Epithelial cell of esophagus (primary cell): ENCODE data around the gene CMTR1.

Experiments
- DNase-seq: peaks from one replicate; pipeline ENCODE4 v3.0.0; 2010; ENCODE audit warnings: low read depth
- H3K4me3 ChIP-seq: 2 replicates; pipeline ENCODE4 v1.5.1; 2011; ENCODE audit warnings: mild to moderate bottlenecking, low read length, control low read depth
- CTCF ChIP-seq: IDR thresholded peaks from 2 replicates; pipeline ENCODE4 v1.5.1; 2011; ENCODE audit warnings: low read depth, mild to moderate bottlenecking, low read length, control low read depth, inconsistent platforms; ENCODE audit not compliant: insufficient read depth; ENCODE audit errors: missing control alignments

CMTR1 gene

DNA sequence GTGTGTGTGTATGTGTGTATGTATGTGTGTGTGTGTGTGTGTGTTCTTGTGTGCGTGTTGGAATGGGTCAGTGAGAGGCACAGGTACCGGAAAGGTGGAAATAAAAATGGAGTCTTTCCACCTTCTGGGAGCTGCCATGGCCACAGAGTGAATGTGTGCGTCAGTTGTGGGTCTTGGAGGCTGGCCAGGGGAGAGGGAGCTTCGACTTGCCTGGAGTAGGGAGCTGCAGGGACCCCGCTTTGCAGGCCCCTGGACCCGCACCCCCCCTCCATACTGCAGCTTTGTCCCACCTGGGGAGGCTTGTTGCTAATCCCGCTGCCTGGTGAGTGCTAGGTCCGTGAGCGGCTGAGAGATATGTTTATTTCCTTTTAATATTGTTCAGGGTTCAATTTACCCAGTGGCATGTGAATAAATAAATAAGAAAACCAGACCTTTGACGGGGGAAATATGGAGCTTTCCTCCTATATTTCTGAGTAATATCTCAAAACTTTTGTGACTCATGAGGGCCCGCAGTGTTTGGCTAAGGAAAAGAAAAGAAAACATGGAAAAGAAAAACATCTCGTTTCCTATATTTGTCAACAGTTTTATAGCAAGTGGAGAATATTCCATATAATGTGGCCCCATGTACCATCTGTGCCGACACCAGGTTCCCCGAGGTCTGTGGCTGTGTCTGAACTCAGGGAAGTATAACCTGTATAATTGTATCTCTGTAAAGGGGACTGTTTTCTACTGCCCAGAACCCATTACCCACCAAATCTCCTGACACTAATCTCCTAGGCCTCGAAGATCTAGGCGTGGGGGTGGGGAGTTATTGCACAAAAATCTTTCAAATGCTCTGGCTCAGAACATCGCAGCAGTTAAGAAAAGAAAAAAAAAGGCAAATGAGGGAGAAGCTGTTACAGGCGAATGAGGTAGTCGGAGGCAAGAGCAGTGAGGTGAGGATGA lies 91.3 kb downstream of the CMTR1 start:
- DNase-seq: peak; percentile 35
- TF ChIP-seq CTCF: no peak
- no peak overlapping the region for H3K4me3 ChIP-seq

DNA sequence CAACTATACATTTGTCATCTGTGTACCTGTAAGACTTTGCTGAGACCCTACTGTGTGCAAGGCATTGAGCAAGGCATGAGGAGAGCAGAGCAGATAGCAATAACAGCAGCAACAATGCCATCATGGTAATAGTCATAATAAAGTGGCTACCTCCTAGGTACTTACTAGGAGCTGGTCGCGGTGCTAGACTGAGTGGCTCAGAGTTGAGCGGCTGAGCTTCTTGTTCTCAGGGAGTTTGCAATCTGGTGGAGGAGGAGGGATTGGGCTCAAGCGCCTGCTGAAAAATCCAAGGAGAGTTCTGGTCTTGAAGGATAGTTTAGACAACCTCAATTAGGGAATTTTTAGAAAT lies 91.9 kb downstream of the CMTR1 start:
- no peak for TF ChIP-seq CTCF
- DNase-seq: no peak
- no peak overlapping the region for H3K4me3 ChIP-seq

DNA sequence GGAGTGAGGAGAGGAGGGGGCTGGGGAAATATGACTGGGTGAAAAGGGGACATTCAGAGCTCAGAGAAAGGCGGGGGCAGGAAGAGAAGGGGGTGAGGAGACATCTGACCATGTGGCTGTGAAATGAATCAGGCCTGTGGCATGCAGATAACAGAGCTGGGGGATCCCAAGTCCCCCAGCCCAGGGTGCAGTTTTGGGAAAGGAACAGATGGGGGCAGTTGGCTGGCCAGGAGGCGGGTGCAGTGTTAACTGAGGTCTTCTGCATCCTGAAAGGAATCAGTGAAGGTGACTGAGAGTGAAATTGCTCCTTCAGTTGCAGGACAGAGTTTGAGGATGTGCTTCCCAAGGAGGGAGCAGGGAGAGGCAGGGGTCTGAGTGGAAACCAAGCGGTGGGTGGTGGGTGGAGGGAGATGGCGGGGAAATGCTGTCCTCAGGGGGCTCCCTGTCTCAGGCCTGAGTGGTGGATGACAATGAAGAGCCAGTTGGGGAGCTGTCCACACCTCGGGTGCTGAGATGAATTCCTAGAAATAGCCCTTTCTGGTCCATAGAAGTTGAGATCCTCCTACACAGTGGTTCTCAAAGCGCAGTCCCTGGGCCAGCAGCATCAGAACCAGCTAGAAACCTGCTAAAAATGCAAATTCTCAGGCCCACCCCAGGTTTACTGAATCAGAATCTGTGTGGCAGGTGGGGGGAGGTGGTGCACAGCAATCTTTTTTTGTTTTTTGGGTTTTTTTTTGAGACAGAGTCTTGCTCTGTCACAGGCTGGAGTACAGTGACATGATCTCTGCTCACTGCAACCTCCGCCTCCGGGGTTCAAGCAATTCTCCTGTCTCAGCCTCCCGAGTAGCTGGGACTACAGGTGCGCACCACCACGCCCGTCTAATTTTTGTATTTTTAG lies 92.7 kb downstream of the CMTR1 start:
- DNase-seq: peak; percentile 32

DNA sequence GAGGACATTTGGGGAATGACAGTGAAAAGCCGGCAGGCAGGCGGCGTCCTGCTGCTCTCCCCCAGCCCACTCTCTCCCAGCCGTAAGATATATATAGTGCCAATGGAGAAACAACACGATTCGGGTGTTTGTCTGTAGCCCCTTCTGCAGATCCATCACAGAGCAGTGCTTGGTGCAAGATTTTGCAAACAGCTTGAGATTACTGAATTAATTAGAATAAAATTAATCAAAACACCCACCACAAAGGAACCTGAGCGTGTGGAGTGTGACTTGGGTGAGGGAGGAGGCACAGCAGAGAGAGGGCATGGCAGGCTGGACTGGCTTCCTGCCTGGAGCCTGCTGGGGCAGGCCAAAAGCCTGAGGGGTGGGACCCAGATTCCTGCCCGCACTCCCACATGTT lies 95.5 kb downstream of the CMTR1 start:
- no peak for TF ChIP-seq CTCF
- DNase-seq: peak; percentile 12
- no peak overlapping the region for H3K4me3 ChIP-seq

More for the DNA sequence above, 92.7 kb downstream of the CMTR1 start:
- no peak overlapping the region for H3K4me3 ChIP-seq
- TF ChIP-seq CTCF: no peak

GRCh38 chr6:37530297-37530696 lies 97.3 kb downstream of the CMTR1 start:
- no peak for DNase-seq
- no peak for TF ChIP-seq CTCF
- H3K4me3 ChIP-seq: no peak overlapping the region

GRCh38 chr6:37531026-37531425 lies 98.0 kb downstream of the CMTR1 start:
- TF ChIP-seq CTCF: no peak
- H3K4me3 ChIP-seq: no peak overlapping the region
- no peak for DNase-seq
